ENCODE data around the gene ASCL4.

GRCh38 chr12:107748472-107748871, 26.0 kb upstream of the ASCL4 start:
- no peak for TF ChIP-seq CTCF (conservative IDR thresholded peaks at IDR 0.05; ENCODE audit: low read length)
- no peak for TF ChIP-seq EZH2phosphoT487 (IDR thresholded peaks at IDR 0.05; ENCODE audit: borderline replicate concordance)

All from Loucy (cell line).